NCI-H1930 (cell line): ENCODE measurements around the gene C16orf96.

ENCODE experiments used
- DNase-seq, 2 experiments: peaks; one replicate each; lab custom pipeline; 2025; lab: John Stamatoyannopoulos, UW

The C16orf96 gene

DNA sequence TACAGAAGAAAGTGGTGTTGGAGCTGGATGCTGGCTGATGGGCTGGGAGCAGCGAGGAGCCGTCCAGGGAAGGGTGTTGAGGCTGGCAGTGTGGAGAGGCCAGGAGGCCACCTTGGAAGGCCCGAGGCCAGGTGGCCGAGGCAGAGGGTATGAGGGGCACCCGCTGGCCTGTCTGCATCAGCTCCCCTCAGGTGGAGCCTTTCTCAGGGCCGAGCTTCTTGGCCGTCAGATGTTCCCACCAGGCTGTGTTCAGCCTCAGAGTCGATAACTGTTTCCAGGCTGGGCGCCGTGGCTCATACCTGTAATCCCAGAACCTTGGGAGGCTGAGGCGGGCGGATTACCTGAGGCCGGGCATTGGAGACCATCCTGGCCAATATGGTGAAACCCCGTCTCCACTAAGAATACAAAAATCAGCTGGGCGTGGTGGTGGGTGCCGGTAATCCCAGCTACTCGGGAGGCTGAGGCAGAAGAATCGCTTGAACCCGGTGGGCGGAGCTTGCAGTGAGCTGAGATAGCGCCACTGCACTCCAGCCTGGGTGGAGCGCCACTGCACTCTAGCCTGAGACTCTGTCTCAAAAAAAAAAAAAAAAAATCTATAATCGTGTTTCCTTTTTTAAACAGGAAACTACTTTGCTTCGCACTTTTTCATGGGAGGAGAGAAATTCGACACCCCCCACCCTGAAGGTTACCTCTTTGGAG, 93.8 kb downstream of the C16orf96 start:
- no peak for DNase-seq
